K562 (cell line): Measurements from ENCODE around the gene SNX4. TPM values are rescaled to one million over a fixed set of nuclear protein-coding genes. Genes with fewer than 3 reads are reported as not detected.

Source experiments
- ATAC-seq: fragments of 200-7000 bp; cut with Tn5 transposase; 3 replicates; pipeline ENCODE4 v1.9.1; 2020; ENCODE audit warnings: moderate library complexity
- BruUV-seq: library from RNA; stranded (reverse); fragments of 400-500 nt; replicated peaks from 2 replicates; lab custom pipeline; 2021; lab: Mats Ljungman, UMichigan
- CTCF ChIA-PET: fragments of 300-600 bp; formaldehyde crosslinking; extraction: SDS; loops from one replicate; lab custom pipeline; 2021; ENCODE audit warnings: low intra/inter-chr PET ratio; lab: Yijun Ruan, JAX
- POLR2A ChIA-PET: fragments of 300-600, 350-650 bp; sonication (Branson Sonifier 250); formaldehyde crosslinking; extraction: SDS; loops from one replicate; lab custom pipeline; 2021; ENCODE audit warnings: antibody characterized with exemption, inconsistent platforms; lab: Yijun Ruan, JAX
- DNase-seq, 4 experiments: peaks; one replicate each; pipeline versions ENCODE4 v3.0.0 to v3.0.0-alpha.2; 2011 to 2018; ENCODE audit warnings: low spot score in 3 of 4, mixed read lengths in 3 of 4; ENCODE audit errors: extremely low read depth in 1 of 4
- FAIRE-seq: peaks from 2 replicates; lab custom pipeline; 2011; peaks lifted over from hg19 to GRCh38; lab: Jason Lieb, UNC
- H2AFZ ChIP-seq: 2 replicates; pipeline ENCODE4 v1.6.0; 2011; ENCODE audit warnings: low read depth, low read length, control low read depth, inconsistent platforms
- H3K27ac ChIP-seq: fragments of 200-600 bp; 3 replicates; pipeline ENCODE4 v1.8.0; 2011; ENCODE audit warnings: low read depth, mild to moderate bottlenecking, control low read depth, inconsistent platforms, low read length, moderate library complexity, mixed read lengths; ENCODE audit errors: extremely low read depth
- H3K27me3 ChIP-seq, 2 experiments: fragments of 300-600 bp in 1 of 2; 2 replicates in 1 of 2; 3 replicates in 1 of 2; pipeline versions ENCODE4 v1.6.0 to v1.8.0; 2011; ENCODE audit warnings: inconsistent platforms in 2 of 2, low read length in 2 of 2, mild to moderate bottlenecking in 1 of 2, mixed read lengths in 1 of 2, moderate library complexity in 1 of 2; ENCODE audit not compliant: control insufficient read depth in 2 of 2, insufficient read depth in 2 of 2
- H3K36me3 ChIP-seq: fragments of 300-600 bp; 3 replicates; pipeline ENCODE4 v1.8.0; 2011; ENCODE audit warnings: mild to moderate bottlenecking, low read length, inconsistent platforms; ENCODE audit not compliant: control insufficient read depth, insufficient read depth
- H3K4me1 ChIP-seq, 2 experiments: fragments of 200-600 bp in 1 of 2; replicated peaks in 1 of 2; 2 replicates in 1 of 2; 3 replicates in 1 of 2; pipeline versions ENCODE4 v1.5.1 to v1.8.0; 2011; ENCODE audit warnings: inconsistent platforms in 2 of 2, low read length in 2 of 2, mild to moderate bottlenecking in 1 of 2, mixed read lengths in 1 of 2, moderate library complexity in 1 of 2; ENCODE audit not compliant: control insufficient read depth in 2 of 2, insufficient read depth in 2 of 2
- H3K4me2 ChIP-seq: 2 replicates; pipeline ENCODE4 v1.6.1; 2011; ENCODE audit warnings: low read length, control low read depth, inconsistent platforms, mixed read lengths; ENCODE audit not compliant: insufficient read depth
- H3K4me3 ChIP-seq: fragments of 200-600 bp; sonication (generic), shearing (Covaris generic); 2 replicates; pipeline ENCODE4 v1.5.1; 2016; ENCODE audit warnings: control low read depth, inconsistent platforms
- H3K79me2 ChIP-seq: fragments of 200-600 bp; 3 replicates; pipeline ENCODE4 v1.8.0; 2011; ENCODE audit warnings: low read length, inconsistent platforms; ENCODE audit not compliant: control insufficient read depth, insufficient read depth
- H3K9ac ChIP-seq, 2 experiments: 2 replicates each; pipeline versions ENCODE4 v1.6.0 to v1.6.1; 2011; ENCODE audit warnings: low read depth in 2 of 2, low read length in 2 of 2, control low read depth in 1 of 2, inconsistent platforms in 1 of 2, mild to moderate bottlenecking in 1 of 2, mixed read lengths in 1 of 2; ENCODE audit not compliant: insufficient read depth in 1 of 2
- H3K9me1 ChIP-seq: one replicate; pipeline ENCODE4 v1.6.0; 2011; ENCODE audit warnings: inconsistent platforms, mild to moderate bottlenecking, low read length, moderate library complexity; ENCODE audit not compliant: control insufficient read depth, insufficient read depth
- H3K9me3 ChIP-seq: replicated peaks from 2 replicates; pipeline ENCODE4 v1.5.1; 2011; ENCODE audit warnings: low read depth, low read length, inconsistent platforms; ENCODE audit not compliant: control insufficient read depth, insufficient read depth
- H4K20me1 ChIP-seq: replicated peaks from 2 replicates; pipeline ENCODE4 v1.6.1; 2011; ENCODE audit warnings: low read length, inconsistent platforms, mixed read lengths; ENCODE audit not compliant: control insufficient read depth, insufficient read depth
- BCOR ChIP-seq: fragments of 450-650 bp; IDR thresholded peaks from 2 replicates; pipeline ENCODE4 v1.6.1; 2016
- CCAR2 ChIP-seq: fragments of 200-400 bp; formaldehyde crosslinking; IDR thresholded peaks from 2 replicates; pipeline ENCODE4 v1.6.1; 2017; ENCODE audit warnings: mild to moderate bottlenecking, low read depth, low read length
- CHD2 ChIP-seq: IDR thresholded peaks from 2 replicates; pipeline ENCODE4 v1.6.1; 2011; ENCODE audit warnings: low read depth, low read length
- FOXJ2 ChIP-seq: fragments of 200-800 bp; sonication (Bioruptor generic); IDR thresholded peaks from 2 replicates; pipeline ENCODE4 v1.6.1; 2016; ENCODE audit warnings: missing genetic modification characterization, missing compliant biosample characterization
- KDM1A ChIP-seq, 2 experiments: fragments of 450-650 bp; IDR thresholded peaks; 2 replicates each; pipeline ENCODE4 v1.6.1; 2016; ENCODE audit warnings: mild to moderate bottlenecking in 2 of 2
- LEF1 ChIP-seq: fragments of 450-650 bp; IDR thresholded peaks from 2 replicates; pipeline ENCODE4 v1.6.1; 2016; ENCODE audit warnings: mild to moderate bottlenecking
- RBM25 ChIP-seq: fragments of 200-400 bp; formaldehyde crosslinking; IDR thresholded peaks from 2 replicates; pipeline ENCODE4 v1.6.1; 2018; ENCODE audit warnings: low read length, low read depth, moderate library complexity; ENCODE audit not compliant: severe bottlenecking
- SMAD2 ChIP-seq: fragments of 150-350 bp; IDR thresholded peaks from 2 replicates; pipeline ENCODE4 v1.6.1; 2014; ENCODE audit warnings: low read depth, mild to moderate bottlenecking, low read length
- ZFP36 ChIP-seq: fragments of 150-350 bp; IDR thresholded peaks from 2 replicates; pipeline ENCODE4 v1.6.1; 2018; ENCODE audit warnings: low read length, low read depth; ENCODE audit not compliant: partially characterized antibody
- ZNF445 ChIP-seq: fragments of 250-450 bp; sonication (Bioruptor Pico); IDR thresholded peaks from 2 replicates; pipeline ENCODE4 v1.4.0; 2020; ENCODE audit warnings: low read depth, mild to moderate bottlenecking, moderate library complexity
- WGBS: fragments of 100-300 bp; shearing (Covaris generic); methylation state at CpG from one replicate; pipeline ENCODE4 v1.1.6; 2016; ENCODE audit warnings: low coverage, mixed read lengths; ENCODE audit not compliant: insufficient coverage; ENCODE audit errors: missing lambda C conversion rate; 5-methylcytosine and 5-hydroxymethylcytosine counted together
- in situ Hi-C: fragments of 300-500 bp; cut with MboI; formaldehyde crosslinking; loops from 4 replicates; pipeline ENCODE4 v1.15.0; 2018; ENCODE audit warnings: inconsistent platforms, mixed read lengths
- intact Hi-C: fragments of 100-400 bp; cut with micrococcal nuclease; formaldehyde crosslinking; loops from 2 replicates; pipeline ENCODE4 v1.14.2; 2022
- polyA plus RNA-seq, 8 experiments: library from polyadenylated mRNA; depleted of rRNA in 4 of 8; stranded (reverse) in 5 of 8; unstranded in 3 of 8; fragments of >200 nt; fragmentation: Nextera tagmentation in 2 of 8; fragmentation: Illumina TruSeq in 1 of 8; extraction: Ambion mirVana in 2 of 8; extraction: Trizol in 1 of 8; gene quantifications; 2 replicates each; pipeline versions ENCODE4 v1.2.1 to v1.2.3, GENCODE V29; 2011 to 2014; ENCODE audit warnings: inconsistent platforms in 1 of 8, missing spikeins in 1 of 8
- total RNA-seq, 7 experiments: library from RNA; depleted of rRNA in 6 of 7; stranded (reverse); fragments of >200 nt in 6 of 7; fragmentation: Illumina TruSeq in 2 of 7; extraction: Trizol in 2 of 7; gene quantifications; 2 replicates each; pipeline versions ENCODE4 v1.2.1 to v1.2.3, GENCODE V29; 2011 to 2021; ENCODE audit warnings: low replicate concordance in 1 of 7

SNX4 gene
- total and polyA plus RNA-seq, 9 of the 15 experiments (the other 6 are each of a cell fraction or from before 2014, with no cell fraction given): 11.4 to 40.3 (median 30.0) TPM

GRCh38 chr3:125442506-125442905 lies 77.5 kb downstream of the SNX4 start (continued):
- TF ChIP-seq FOXJ2 (tag): no peak
- no peak for TF ChIP-seq CHD2

- no TSS peak for BruUV-seq
- Histone ChIP-seq H3K27ac (peak overlapping the region; percentile 53), H3K9me1 (no peaks in the 10 kb centered on the region), H3K4me3 (no peak overlapping the region), H3K36me3 (no peaks in the 10 kb centered on the region), H3K9me3 (no peaks in the 10 kb centered on the region), H3K27me3 (no peaks in the 10 kb centered on the region), H4K20me1 (no peaks in the 10 kb centered on the region), H3K4me1 (peaks cover 21 to 24% of the 10 kb centered on the region in 2 experiments; a peak in 4 of 5 replicates), H3K4me2 (peak overlapping the region; percentile 45; the same call in 1 of the 2 replicates), H2AFZ (peak overlapping the region; percentile 93), H3K79me2 (no peaks in the 10 kb centered on the region), H3K9ac (peak overlapping the region; percentile 37 to 61; a peak in 1 of 4 replicates)
- 70% methylated on average over 2 of the region's 2 CpGs for WGBS
- ChIA-PET POLR2A (interaction anchor here (0.8 kb wide), 1 partner anchor 34 kb away, joined by 3 read pairs; no protein-coding TSS in a partner anchor), CTCF (no interaction called here)
- FAIRE-seq: peak; percentile 11
- TF ChIP-seq RBM25: peak; percentile 82
- no peak for TF ChIP-seq CCAR2
- TF ChIP-seq BCOR: peak; percentile 61
- no peak for TF ChIP-seq SMAD2
- TF ChIP-seq ZFP36: peak; percentile 69
- TF ChIP-seq KDM1A (IDR thresholded peaks at IDR 0.05): 0 out of 4 replicates have a peak, but pooled peaks of 1 of the 2 experiments have one; percentile 17
- TF ChIP-seq ZNF445 (CRISPR knock-in tag): no peak
- TF ChIP-seq LEF1: no peak
- intact Hi-C loops (no loop called here), in situ Hi-C loops (no loop called here)
- ATAC-seq: no peak; the same call in 2 of the 3 replicates
- no peak for DNase-seq
Measured at GRCh38 chr3:125440970-125441369, 79.0 kb downstream of the SNX4 start.
